Progenitor cell of endocrine pancreas (in vitro differentiated cells): Measurements from ENCODE around the gene TNK1. TPM values are rescaled to one million over a fixed set of nuclear protein-coding genes. Genes with fewer than 3 reads are reported as not detected.

Source experiments
- DNase-seq: peaks from one replicate; pipeline ENCODE4 v3.0.0; 2021; ENCODE audit warnings: low spot score; ENCODE audit not compliant: unreplicated experiment
- H3K27ac Mint-ChIP-seq: 2 replicates; pipeline ENCODE4 v1.8.0; 2021; ENCODE audit warnings: mild to moderate bottlenecking, moderate library complexity, mixed read lengths
- H3K27me3 Mint-ChIP-seq: 2 replicates; pipeline ENCODE4 v1.8.0; 2021; ENCODE audit warnings: mixed read lengths
- H3K36me3 Mint-ChIP-seq: 2 replicates; pipeline ENCODE4 v1.8.0; 2022; ENCODE audit warnings: mixed read lengths; ENCODE audit not compliant: insufficient read depth
- H3K4me1 Mint-ChIP-seq: 2 replicates; pipeline ENCODE4 v1.8.0; 2021; ENCODE audit warnings: low read depth, mixed read lengths
- H3K4me3 Mint-ChIP-seq: 2 replicates; pipeline ENCODE4 v1.8.0; 2021; ENCODE audit warnings: low read depth, mild to moderate bottlenecking, moderate library complexity, mixed read lengths
- H3K9me3 Mint-ChIP-seq: 2 replicates; pipeline ENCODE4 v1.8.0; 2021; ENCODE audit warnings: low read depth, mixed read lengths
- total RNA-seq: library from RNA; stranded (reverse); gene quantifications from 2 replicates; pipeline ENCODE4 v1.2.1, GENCODE V29; 2021
- TF ChIP-seq, protein P1 (sequence below): fragments of 200-600 bp; sonication (generic); IDR thresholded peaks from one replicate; pipeline ENCODE4 v1.5.0; 2021; ENCODE audit warnings: antibody characterized with exemption, mild to moderate bottlenecking; ENCODE audit not compliant: unreplicated experiment

The TNK1 gene
- total RNA-seq, 1 donor from 2014 or later = 13.4 TPM

DNA sequence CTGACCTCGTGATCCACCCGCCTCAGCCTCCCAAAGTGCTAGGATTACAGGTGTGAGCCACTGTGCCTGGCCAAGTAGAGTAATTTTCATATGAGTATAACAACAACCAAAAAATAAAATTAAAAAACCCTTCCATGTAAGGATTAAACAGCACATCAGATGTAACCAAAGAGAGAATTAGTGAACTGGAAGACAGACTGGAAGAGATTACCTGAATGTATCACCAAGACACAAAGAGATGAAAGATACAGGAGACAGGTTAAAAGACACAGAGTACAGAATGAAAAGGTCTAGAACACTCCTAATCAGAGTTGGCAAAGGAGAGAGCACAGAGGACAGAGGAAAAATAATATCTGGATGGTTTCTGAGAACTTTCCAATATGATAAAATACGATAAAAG is 1.8 kb upstream of the TNK1 start:
- H3K27ac Mint-ChIP-seq = no peak overlapping the region
- H3K4me1 Mint-ChIP-seq = peaks cover 8% of the 10 kb centered on the region
- H3K36me3 Mint-ChIP-seq = no peaks in the 10 kb centered on the region
- TF ChIP-seq, protein P1, sequence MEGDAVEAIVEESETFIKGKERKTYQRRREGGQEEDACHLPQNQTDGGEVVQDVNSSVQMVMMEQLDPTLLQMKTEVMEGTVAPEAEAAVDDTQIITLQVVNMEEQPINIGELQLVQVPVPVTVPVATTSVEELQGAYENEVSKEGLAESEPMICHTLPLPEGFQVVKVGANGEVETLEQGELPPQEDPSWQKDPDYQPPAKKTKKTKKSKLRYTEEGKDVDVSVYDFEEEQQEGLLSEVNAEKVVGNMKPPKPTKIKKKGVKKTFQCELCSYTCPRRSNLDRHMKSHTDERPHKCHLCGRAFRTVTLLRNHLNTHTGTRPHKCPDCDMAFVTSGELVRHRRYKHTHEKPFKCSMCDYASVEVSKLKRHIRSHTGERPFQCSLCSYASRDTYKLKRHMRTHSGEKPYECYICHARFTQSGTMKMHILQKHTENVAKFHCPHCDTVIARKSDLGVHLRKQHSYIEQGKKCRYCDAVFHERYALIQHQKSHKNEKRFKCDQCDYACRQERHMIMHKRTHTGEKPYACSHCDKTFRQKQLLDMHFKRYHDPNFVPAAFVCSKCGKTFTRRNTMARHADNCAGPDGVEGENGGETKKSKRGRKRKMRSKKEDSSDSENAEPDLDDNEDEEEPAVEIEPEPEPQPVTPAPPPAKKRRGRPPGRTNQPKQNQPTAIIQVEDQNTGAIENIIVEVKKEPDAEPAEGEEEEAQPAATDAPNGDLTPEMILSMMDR = no peak
- H3K27me3 Mint-ChIP-seq = peaks cover 34% of the 10 kb centered on the region
- no peak for DNase-seq
- H3K4me3 Mint-ChIP-seq = no peak overlapping the region
- H3K9me3 Mint-ChIP-seq = peaks cover 5% of the 10 kb centered on the region

DNA sequence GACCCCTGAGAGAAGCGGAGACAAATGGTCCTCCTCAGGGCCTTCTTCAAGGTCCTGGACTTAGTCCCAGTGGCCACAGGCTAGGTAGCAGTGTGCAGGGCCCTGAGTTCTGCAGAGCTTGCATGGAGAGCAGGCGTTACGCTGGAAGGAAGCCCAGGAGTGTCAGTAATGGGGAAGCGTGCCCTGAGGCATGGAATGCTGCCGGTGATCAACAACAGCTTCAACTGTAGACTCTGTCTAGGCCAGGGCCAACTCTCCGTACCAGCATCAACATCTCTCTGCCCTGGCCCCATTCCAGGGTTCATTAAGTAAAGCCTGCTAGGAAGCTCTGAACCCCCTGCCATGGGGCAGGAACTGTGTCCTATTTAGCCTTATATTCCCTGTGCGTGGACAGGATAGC is 568 bp upstream of the TNK1 start:
- Mint-ChIP-seq H3K4me1 (peaks cover 9% of the 10 kb centered on the region), H3K27me3 (peaks cover 37% of the 10 kb centered on the region), H3K36me3 (no peaks in the 10 kb centered on the region), H3K27ac (peak overlapping the region; percentile 17), H3K4me3 (peak overlapping the region; percentile 78), H3K9me3 (peaks cover 5% of the 10 kb centered on the region)
- TF ChIP-seq, protein P1 = no peak
- DNase-seq = no peak

DNA sequence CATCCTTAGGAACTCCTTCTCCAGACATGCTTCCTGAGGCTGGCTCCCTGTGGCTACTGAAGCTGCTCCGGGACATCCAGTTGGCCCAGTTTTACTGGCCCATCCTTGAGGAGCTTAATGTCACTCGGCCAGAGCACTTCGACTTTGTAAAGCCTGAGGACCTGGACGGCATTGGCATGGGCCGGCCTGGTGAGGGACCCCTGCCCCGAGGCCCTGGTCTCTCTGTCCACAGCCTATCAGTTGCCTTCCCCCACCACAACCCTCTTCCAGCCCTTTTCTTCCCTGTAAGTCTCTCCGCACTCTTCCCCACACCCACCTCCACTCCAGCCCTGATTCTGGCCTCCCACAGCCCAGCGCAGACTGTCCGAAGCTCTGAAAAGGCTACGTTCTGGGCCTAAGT is 2.0 kb downstream of the TNK1 start:
- Mint-ChIP-seq H3K27ac (no peak overlapping the region), H3K36me3 (peaks cover 1% of the 10 kb centered on the region), H3K4me1 (peaks cover 9% of the 10 kb centered on the region), H3K4me3 (no peak overlapping the region), H3K9me3 (peaks cover 5% of the 10 kb centered on the region), H3K27me3 (peaks cover 37% of the 10 kb centered on the region)
- TF ChIP-seq, protein P1 = no peak
- DNase-seq = no peak

DNA sequence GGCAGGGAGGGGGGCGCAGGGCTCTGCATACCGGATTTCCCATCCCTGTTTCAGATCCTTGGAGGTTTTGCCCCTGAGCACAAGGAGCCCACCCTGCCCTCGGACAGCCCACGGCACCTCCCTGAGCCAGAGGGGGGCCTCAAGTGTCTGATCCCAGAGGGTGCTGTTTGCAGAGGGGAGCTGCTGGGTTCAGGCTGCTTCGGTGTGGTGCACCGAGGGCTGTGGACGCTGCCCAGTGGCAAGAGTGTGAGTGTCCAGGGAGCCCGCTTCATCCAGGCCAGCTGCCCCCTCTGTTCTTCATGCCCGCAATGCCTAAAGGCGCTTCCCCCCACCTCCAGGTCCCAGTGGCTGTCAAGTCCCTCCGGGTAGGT is 2.5 kb downstream of the TNK1 start:
- no peak overlapping the region for H3K27ac Mint-ChIP-seq
- H3K36me3 Mint-ChIP-seq = peaks cover 1% of the 10 kb centered on the region
- H3K27me3 Mint-ChIP-seq = peaks cover 37% of the 10 kb centered on the region
- peaks cover 9% of the 10 kb centered on the region for H3K4me1 Mint-ChIP-seq
- no peak for DNase-seq
- no peak overlapping the region for H3K4me3 Mint-ChIP-seq
- peaks cover 5% of the 10 kb centered on the region for H3K9me3 Mint-ChIP-seq
- TF ChIP-seq, protein P1 = no peak

DNA sequence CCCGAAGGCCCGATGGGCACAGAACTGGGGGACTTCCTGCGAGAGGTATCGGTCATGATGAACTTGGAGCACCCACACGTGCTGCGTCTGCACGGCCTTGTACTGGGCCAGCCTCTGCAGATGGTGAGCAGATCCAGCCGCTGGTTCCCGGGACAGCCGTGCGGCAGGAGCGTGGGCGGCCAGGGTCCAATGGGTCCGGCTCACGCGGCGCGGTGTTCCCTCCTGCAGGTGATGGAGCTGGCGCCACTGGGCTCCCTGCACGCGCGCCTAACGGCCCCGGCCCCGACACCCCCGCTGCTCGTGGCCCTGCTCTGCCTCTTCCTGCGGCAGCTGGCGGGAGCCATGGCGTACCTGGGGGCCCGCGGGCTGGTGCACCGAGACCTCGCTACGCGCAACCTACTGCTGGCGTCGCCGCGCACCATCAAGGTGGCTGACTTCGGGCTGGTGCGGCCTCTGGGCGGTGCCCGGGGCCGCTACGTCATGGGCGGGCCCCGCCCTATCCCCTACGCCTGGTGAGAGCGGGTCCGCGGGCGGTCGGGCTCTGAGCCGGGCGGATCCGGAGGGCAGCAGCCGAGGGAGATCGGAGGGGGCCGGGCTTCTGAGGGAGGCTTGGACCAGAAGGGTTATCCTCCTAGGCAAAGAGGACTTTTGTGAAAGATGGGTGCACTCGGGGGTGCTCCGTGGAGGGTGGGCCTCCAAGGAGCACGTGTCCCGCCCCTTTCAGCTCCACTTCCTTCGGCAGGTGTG is 3.0 kb downstream of the TNK1 start:
- TF ChIP-seq, protein P1 = no peak
- peaks cover 1% of the 10 kb centered on the region for H3K36me3 Mint-ChIP-seq
- peaks cover 9% of the 10 kb centered on the region for H3K4me1 Mint-ChIP-seq
- peak; percentile 58 for DNase-seq
- H3K4me3 Mint-ChIP-seq = peak overlapping the region; percentile 51
- peaks cover 5% of the 10 kb centered on the region for H3K9me3 Mint-ChIP-seq
- peaks cover 37% of the 10 kb centered on the region for H3K27me3 Mint-ChIP-seq
- no peak overlapping the region for H3K27ac Mint-ChIP-seq
